C4-2B (cell line): Measurements from ENCODE around the gene VGLL4.

Experiments used
- ZFX ChIP-seq: fragments of 450-650 bp; IDR thresholded peaks from 2 replicates; pipeline ENCODE4 v1.6.1; 2017
- TF ChIP-seq, protein P1 (sequence below): fragments of 450-650 bp; conservative IDR thresholded peaks from 2 replicates; pipeline ENCODE4 v1.5.1; 2017; ENCODE audit warnings: mild to moderate bottlenecking

- TF ChIP-seq, protein P1, sequence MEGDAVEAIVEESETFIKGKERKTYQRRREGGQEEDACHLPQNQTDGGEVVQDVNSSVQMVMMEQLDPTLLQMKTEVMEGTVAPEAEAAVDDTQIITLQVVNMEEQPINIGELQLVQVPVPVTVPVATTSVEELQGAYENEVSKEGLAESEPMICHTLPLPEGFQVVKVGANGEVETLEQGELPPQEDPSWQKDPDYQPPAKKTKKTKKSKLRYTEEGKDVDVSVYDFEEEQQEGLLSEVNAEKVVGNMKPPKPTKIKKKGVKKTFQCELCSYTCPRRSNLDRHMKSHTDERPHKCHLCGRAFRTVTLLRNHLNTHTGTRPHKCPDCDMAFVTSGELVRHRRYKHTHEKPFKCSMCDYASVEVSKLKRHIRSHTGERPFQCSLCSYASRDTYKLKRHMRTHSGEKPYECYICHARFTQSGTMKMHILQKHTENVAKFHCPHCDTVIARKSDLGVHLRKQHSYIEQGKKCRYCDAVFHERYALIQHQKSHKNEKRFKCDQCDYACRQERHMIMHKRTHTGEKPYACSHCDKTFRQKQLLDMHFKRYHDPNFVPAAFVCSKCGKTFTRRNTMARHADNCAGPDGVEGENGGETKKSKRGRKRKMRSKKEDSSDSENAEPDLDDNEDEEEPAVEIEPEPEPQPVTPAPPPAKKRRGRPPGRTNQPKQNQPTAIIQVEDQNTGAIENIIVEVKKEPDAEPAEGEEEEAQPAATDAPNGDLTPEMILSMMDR, result no peak
- TF ChIP-seq ZFX, result no peak
Measured at GRCh38 chr3:11513817-11514135, 129.9 kb downstream of the VGLL4 start.
